ENCODE data around the gene HRH2.

DNA sequence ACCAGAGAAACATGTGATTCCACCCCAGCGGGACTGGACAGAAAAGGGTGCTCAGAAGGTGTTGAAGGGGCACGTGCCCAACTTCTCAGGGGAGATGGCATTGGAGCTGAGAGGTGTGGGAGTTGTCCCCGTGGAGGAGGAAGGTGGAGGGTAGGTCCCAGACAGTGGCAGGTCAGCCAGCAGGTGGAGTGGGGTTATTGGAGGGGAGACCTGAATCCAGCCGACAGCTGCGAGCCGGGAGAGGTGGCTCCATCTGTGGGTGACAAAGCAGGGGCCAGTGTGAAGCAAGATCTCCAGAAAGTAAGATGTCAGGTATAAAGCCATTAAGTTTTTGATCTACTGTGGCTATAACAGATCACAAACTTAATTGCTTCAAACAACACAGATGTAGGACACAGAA is 75.1 kb downstream of the HRH2 start:
- TF ChIP-seq EZH2 (IDR thresholded peaks at IDR 0.05): no peak
- no peak for TF ChIP-seq POLR2AphosphoS5 (IDR thresholded peaks at IDR 0.05; ENCODE audit: borderline replicate concordance, low read depth, low read length)

Measured in SK-N-MC (cell line).